ENCODE results near the gene RCN2. TPM values are rescaled to one million over a fixed set of nuclear protein-coding genes. Genes with fewer than 3 reads are reported as not detected.

The RCN2 gene
- total and polyA plus RNA-seq, 2 donors (not counting 3 experiments of a cell fraction or from before 2014, with no cell fraction given), result 45.2 to 71.9 TPM

- H3K36me3 ChIP-seq (ENCODE audit: control insufficient read depth in 2 of 2, extremely low read depth in 1 of 2, insufficient read depth in 2 of 2, low read length in 2 of 2), result no peaks in the 10 kb centered on the region
- dilution Hi-C loops (cut with MboI; ENCODE audit: extremely low pct_ligation_motif_present, low sequenced_read_pairs), result no loop called here
- H3K9me3 ChIP-seq (replicated peaks; ENCODE audit: control insufficient read depth, insufficient read depth, low read length), result no peaks in the 10 kb centered on the region
- BruUV-seq (replicated peaks), result no TSS peak
- POLR2A ChIA-PET, result no interaction called here
- peaks cover 11% of the 10 kb centered on the region for H3K4me1 ChIP-seq (ENCODE audit: control insufficient read depth, extremely low read depth, insufficient read depth, low read length)
- no peak overlapping the region for H3K9ac ChIP-seq (replicated peaks; ENCODE audit: extremely low read depth, insufficient read depth, low read length)
- H3K27ac ChIP-seq (ENCODE audit: insufficient read depth, low read depth, low read length), result no peak overlapping the region
- H3K4me2 ChIP-seq (ENCODE audit: insufficient read depth, low read length), result no peak overlapping the region
- no peaks in the 10 kb centered on the region for H4K20me1 ChIP-seq (replicated peaks; ENCODE audit: control insufficient read depth, extremely low read depth, insufficient read depth, low read length)
- intact Hi-C loops (cut with micrococcal nuclease), result loop anchor here (1.0 to 10.0 kb wide), 4 partner anchors 50 to 568 kb away; no protein-coding TSS in a partner anchor
- H3K27me3 ChIP-seq (ENCODE audit: control insufficient read depth in 2 of 2, insufficient read depth in 2 of 2, low read length in 2 of 2), result peaks cover 0 to 2% of the 10 kb centered on the region in 2 experiments
- no peaks in the 10 kb centered on the region for H3K79me2 ChIP-seq (ENCODE audit: control insufficient read depth, insufficient read depth, low read length)
- no peak overlapping the region for H2AFZ ChIP-seq (ENCODE audit: low read depth, low read length)
- H3K4me3 ChIP-seq (replicated peaks in 1 of 3; ENCODE audit: insufficient read depth in 1 of 3, low read depth in 1 of 3, low read length in 3 of 3), result no peak overlapping the region
- DNase-seq (ENCODE audit: low read depth, low spot score), result no peak
- no peak for FAIRE-seq
- H3K9me1 ChIP-seq (replicated peaks; ENCODE audit: control insufficient read depth, extremely low read depth, insufficient read depth, low read length), result no peaks in the 10 kb centered on the region
- TF ChIP-seq EZH2 (IDR thresholded peaks at IDR 0.05; ENCODE audit: borderline replicate concordance, low read depth, low read length, severe bottlenecking) (no peak), FOS (IDR thresholded peaks at IDR 0.05; ENCODE audit: borderline replicate concordance, insufficient read depth, low read length) (no peak), MYC (IDR thresholded peaks at IDR 0.05; ENCODE audit: low read depth, low read length) (no peak), JUN (IDR thresholded peaks at IDR 0.05; ENCODE audit: borderline replicate concordance, insufficient read depth, insufficient read length, low read depth) (no peak), POLR2A (IDR thresholded peaks at IDR 0.05; ENCODE audit: low read depth, low read length) (no peak), POLR2AphosphoS5 (IDR thresholded peaks at IDR 0.05; ENCODE audit: insufficient read depth, low read depth, low read length) (no peak), GATA2 (IDR thresholded peaks at IDR 0.05; ENCODE audit: insufficient read depth, insufficient read length, low read depth, low read length) (no peak), CTCF (IDR thresholded peaks at IDR 0.05; ENCODE audit: extremely low read depth in 1 of 2, insufficient read depth in 1 of 2, low read depth in 1 of 2, low read length in 2 of 2) (no peak)
- CTCF ChIA-PET, result interaction anchor here (0.6 to 3.7 kb wide), 43 partner anchors 8 to 926 kb away, joined by 3 to 26 read pairs (median 4); partner anchors contain the start of gene PSTPIP1
Measured at GRCh38 chr15:76973906-76974305, 42.4 kb downstream of the RCN2 start.
